Epithelial cell of alveolus of lung (primary cell): ENCODE data around the gene ISM2. TPM values are rescaled to one million over a fixed set of nuclear protein-coding genes. Genes with fewer than 3 reads are reported as not detected.

Experiments
- total RNA-seq: library from RNA; depleted of rRNA; stranded (reverse); fragments of >200 nt; gene quantifications from 2 replicates; pipeline ENCODE4 v1.2.1, GENCODE V29; 2015

The ISM2 gene
- total RNA-seq = 1.6 TPM in 1 of 2 replicates, not detected in the other

GRCh38 chr14:77498120-77498979, at the start of gene ISM2:
TSS of gene ISM2 (minus strand) at chr14:77498816. CDS start at chr14:77498793, 23 bp downstream.

GRCh38 chr14:77457522-77458248, 40.9 kb downstream of the ISM2 start, which contains the start of the genes AHSA1 and VIPAS39:
TSS of gene AHSA1 (plus strand) at chr14:77458093. CDS start at chr14:77458190, 97 bp downstream.
TSS of gene VIPAS39 (minus strand) at chr14:77457601. CDS start at chr14:77454102, 3,499 bp downstream.

Other genes with a start within 250 kb of the ISM2 start
- not detected in 2 replicates for gene NGB, start 227.6 kb downstream of the ISM2 start, total RNA-seq
- 14.5 and 21.1 TPM in 2 replicates for gene POMT2, start 177.9 kb downstream of the ISM2 start, total RNA-seq
- gene GSTZ1, start 177.8 kb downstream of the ISM2 start, total RNA-seq = 24.9 and 38.3 TPM in 2 replicates
- gene TMED8, start 121.7 kb downstream of the ISM2 start, total RNA-seq = 5.7 and 14.3 TPM in 2 replicates
- gene SAMD15, start 121.4 kb downstream of the ISM2 start, total RNA-seq = 0.39 and 0.48 TPM in 2 replicates
- not detected in 2 replicates for gene NOXRED1, start 75.3 kb downstream of the ISM2 start, total RNA-seq
- gene VIPAS39, start 41.2 kb downstream of the ISM2 start, total RNA-seq = 23.3 and 38.9 TPM in 2 replicates
- 92.0 and 92.2 TPM in 2 replicates for gene AHSA1, start 40.7 kb downstream of the ISM2 start, total RNA-seq
- 9.6 and 26.4 TPM in 2 replicates for gene SPTLC2, start 117.8 kb upstream of the ISM2 start, total RNA-seq
- gene ALKBH1, start 209.2 kb upstream of the ISM2 start, total RNA-seq = 8.0 and 14.3 TPM in 2 replicates
- 146 and 193 TPM in 2 replicates for gene SLIRP, start 209.3 kb upstream of the ISM2 start, total RNA-seq